HG02759 (cell line): Measurements from ENCODE around the gene ANXA5.

Source experiments
- ATAC-seq: cut with Tn5 transposase; IDR thresholded peaks from one replicate; pipeline ENCODE4 v1.9.1; 2021; ENCODE audit warnings: mild to moderate bottlenecking, moderate library complexity; ENCODE audit not compliant: unreplicated experiment

Gene ANXA5

GRCh38 chr4:121650741-121651140 lies 46.0 kb downstream of the ANXA5 start:
- ATAC-seq = no peak

- no peak for ATAC-seq
These were observed 48.3 kb downstream of the ANXA5 start for GRCh38 chr4:121648516-121648915.

- no peak for ATAC-seq
These were observed 53.7 kb downstream of the ANXA5 start for GRCh38 chr4:121642876-121643585.

GRCh38 chr4:121642292-121642691 lies 54.5 kb downstream of the ANXA5 start:
- no peak for ATAC-seq

- no peak for ATAC-seq
These were observed 63.1 kb downstream of the ANXA5 start for GRCh38 chr4:121633653-121634052.

GRCh38 chr4:121632636-121633035 lies 64.1 kb downstream of the ANXA5 start:
- no peak for ATAC-seq
